ENCODE results near the gene PTPA.
"Not testable (repeated sequence)": the region's sequence is repeated elsewhere in the genome, so short reads cannot be mapped to it uniquely, and the experiment has no call there.

The PTPA gene

GRCh38 chr9:129177791-129178567 is 66.8 kb downstream of the PTPA start, which contains the start of gene IER5L:
Gene IER5L, minus strand, starts transcription at chr9:129178261. Its CDS starts 209 bp downstream, at chr9:129178052.
- peak; percentile 90 for DNase-seq (ENCODE audit: low read depth)

GRCh38 chr9:129178568-129179382 is 67.6 kb downstream of the PTPA start:
- no peak for DNase-seq (ENCODE audit: low read depth)

- no peak for DNase-seq (ENCODE audit: low read depth)
Measured at GRCh38 chr9:129181246-129181645, 70.0 kb downstream of the PTPA start.

GRCh38 chr9:129182122-129182521 is 70.9 kb downstream of the PTPA start:
- no peak for DNase-seq (ENCODE audit: low read depth)

- no peak for DNase-seq (ENCODE audit: low read depth)
Measured at GRCh38 chr9:129182625-129183494, 71.6 kb downstream of the PTPA start.

- DNase-seq (ENCODE audit: low read depth) = no peak
Measured at GRCh38 chr9:129183495-129184218, 72.4 kb downstream of the PTPA start.

GRCh38 chr9:129184219-129184524 is 73.0 kb downstream of the PTPA start:
- DNase-seq (ENCODE audit: low read depth) = no peak

- no peak for DNase-seq (ENCODE audit: low read depth)
Measured at GRCh38 chr9:129184596-129185122, 73.4 kb downstream of the PTPA start.

GRCh38 chr9:129185402-129185801 is 74.2 kb downstream of the PTPA start:
- DNase-seq (ENCODE audit: low read depth) = no peak

GRCh38 chr9:129185991-129186390 is 74.8 kb downstream of the PTPA start:
- DNase-seq (ENCODE audit: low read depth) = no peak

- no peak for DNase-seq (ENCODE audit: low read depth)
Measured at GRCh38 chr9:129187042-129187441, 75.8 kb downstream of the PTPA start.

- not testable (repeated sequence) for DNase-seq (ENCODE audit: low read depth)
Measured at GRCh38 chr9:129189971-129190370, 78.8 kb downstream of the PTPA start.

- DNase-seq (ENCODE audit: low read depth) = no peak
Measured at GRCh38 chr9:129191234-129191633, 80.0 kb downstream of the PTPA start.

- DNase-seq (ENCODE audit: low read depth) = no peak
Measured at GRCh38 chr9:129193655-129194054, 82.4 kb downstream of the PTPA start.

GRCh38 chr9:129194221-129194620 is 83.0 kb downstream of the PTPA start:
- no peak for DNase-seq (ENCODE audit: low read depth)

GRCh38 chr9:129195606-129196005 is 84.4 kb downstream of the PTPA start:
- DNase-seq (ENCODE audit: low read depth) = no peak

GRCh38 chr9:129197045-129197444 is 85.8 kb downstream of the PTPA start:
- not testable (repeated sequence) for DNase-seq (ENCODE audit: low read depth)

- no peak for DNase-seq (ENCODE audit: low read depth)
Measured at GRCh38 chr9:129197978-129198318, 86.7 kb downstream of the PTPA start.
